DOHH2 (cell line): Measurements from ENCODE around the gene PLCXD3.

Experiments used
- CTCF ChIP-seq: fragments of 200-600 bp; sonication (generic); IDR thresholded peaks from one replicate; pipeline ENCODE4 v1.5.1; 2014; ENCODE audit warnings: antibody characterized with exemption, mild to moderate bottlenecking, low read depth, low read length; ENCODE audit not compliant: poor library complexity, severe bottlenecking
- EZH2phosphoT487 ChIP-seq: fragments of 200-600 bp; sonication (generic); IDR thresholded peaks from 2 replicates; pipeline ENCODE4 v1.6.1; 2017; ENCODE audit warnings: borderline replicate concordance, mild to moderate bottlenecking, antibody characterized with exemption, low read length, moderate library complexity, mixed read lengths

- TF ChIP-seq CTCF (no peak), EZH2phosphoT487 (no peak)
Measured at GRCh38 chr5:41526699-41527098, 16.3 kb upstream of the PLCXD3 start.
